NCI-H146 treated with DMSO at 0.1 percent for 48 hours (cell line): ENCODE results near the gene FAP.

Source experiments
- DNase-seq: peaks from one replicate; lab custom pipeline; 2025; ENCODE audit not compliant: unreplicated experiment; lab: John Stamatoyannopoulos, UW

Gene FAP

GRCh38 chr2:162243294-162243693 is at the start of gene FAP:
Gene FAP, minus strand, starts transcription at chr2:162243445. Its CDS starts 118 bp downstream, at chr2:162243327.
- DNase-seq: no peak

- no peak for DNase-seq
Observed at GRCh38 chr2:162291748-162292147, 48.5 kb upstream of the FAP start.

GRCh38 chr2:162282765-162283425 is 39.6 kb upstream of the FAP start:
- no peak for DNase-seq

- no peak for DNase-seq
Observed at GRCh38 chr2:162280654-162281053, 37.4 kb upstream of the FAP start.

- no peak for DNase-seq
Observed at GRCh38 chr2:162277381-162277780, 34.1 kb upstream of the FAP start.

- no peak for DNase-seq
Observed at GRCh38 chr2:162267996-162268395, 24.8 kb upstream of the FAP start.

GRCh38 chr2:162267496-162267895 is 24.3 kb upstream of the FAP start:
- DNase-seq: no peak

- no peak for DNase-seq
Observed at GRCh38 chr2:162266460-162266760, 23.2 kb upstream of the FAP start.

GRCh38 chr2:162265666-162266459 is 22.6 kb upstream of the FAP start:
- DNase-seq: no peak

GRCh38 chr2:162261032-162261945 is 18.0 kb upstream of the FAP start:
- DNase-seq: no peak

GRCh38 chr2:162258686-162259085 is 15.4 kb upstream of the FAP start:
- no peak for DNase-seq

GRCh38 chr2:162258169-162258568 is 14.9 kb upstream of the FAP start:
- DNase-seq: no peak

GRCh38 chr2:162257425-162257824 is 14.2 kb upstream of the FAP start:
- no peak for DNase-seq

- no peak for DNase-seq
Observed at GRCh38 chr2:162256591-162256991, 13.3 kb upstream of the FAP start.

- no peak for DNase-seq
Observed at GRCh38 chr2:162254236-162254871, 11.1 kb upstream of the FAP start.

- DNase-seq: no peak
Observed at GRCh38 chr2:162253435-162253834, 10.2 kb upstream of the FAP start.

GRCh38 chr2:162252153-162252552 is 8.9 kb upstream of the FAP start:
- DNase-seq: no peak

GRCh38 chr2:162245781-162246180 is 2.5 kb upstream of the FAP start:
- DNase-seq: no peak

GRCh38 chr2:162245061-162245460 is 1.8 kb upstream of the FAP start:
- DNase-seq: no peak

GRCh38 chr2:162244541-162245031 is 1.3 kb upstream of the FAP start:
- DNase-seq: no peak

GRCh38 chr2:162243715-162244114 is 470 bp upstream of the FAP start:
- no peak for DNase-seq
